Natural killer cell (primary cell): Measurements from ENCODE around the gene APOL1. TPM values are rescaled to one million over a fixed set of nuclear protein-coding genes. Genes with fewer than 3 reads are reported as not detected.

Experiments
- ATAC-seq, 3 donors: fragments of 150-1000 bp in 2 of 3; fragments of 200-7000 bp in 1 of 3; cut with Tn5 transposase; 1 replicate in 1 of 3; 2 replicates in 2 of 3; pipeline ENCODE4 v1.10.0; 2021; ENCODE audit warnings: mild to moderate bottlenecking in 2 of 3, moderate library complexity in 2 of 3
- DNase-seq, 2 donors: peaks; one replicate each; pipeline versions ENCODE4 v3.0.0 to v3.0.0-alpha.2; 2013 to 2021; ENCODE audit warnings: mixed read lengths in 1 of 2
- H3K27ac ChIP-seq: one replicate; pipeline ENCODE4 v1.5.1; 2013; ENCODE audit warnings: mild to moderate bottlenecking, low read length
- H3K27me3 ChIP-seq: one replicate; pipeline ENCODE4 v1.6.1; 2013; ENCODE audit warnings: low read length; ENCODE audit not compliant: control insufficient read depth, insufficient read depth
- H3K36me3 ChIP-seq: one replicate; pipeline ENCODE4 v1.6.1; 2013; ENCODE audit warnings: low read length; ENCODE audit not compliant: control insufficient read depth, insufficient read depth
- H3K4me1 ChIP-seq: one replicate; pipeline ENCODE4 v1.6.1; 2013; ENCODE audit warnings: low read length; ENCODE audit not compliant: control insufficient read depth, insufficient read depth
- H3K4me3 ChIP-seq: one replicate; pipeline ENCODE4 v1.5.1; 2013; ENCODE audit warnings: low read length
- H3K9me3 ChIP-seq: one replicate; pipeline ENCODE4 v1.6.1; 2013; ENCODE audit warnings: low read length; ENCODE audit not compliant: control insufficient read depth, insufficient read depth
- H3K27ac Mint-ChIP-seq, 2 donors: one replicate each; pipeline ENCODE4 v1.8.0; 2022; ENCODE audit warnings: mild to moderate bottlenecking in 2 of 2, mixed read lengths in 2 of 2, moderate library complexity in 1 of 2
- H3K27me3 Mint-ChIP-seq, 2 donors: one replicate each; pipeline ENCODE4 v1.8.0; 2022; ENCODE audit warnings: low read depth in 2 of 2, mixed read lengths in 2 of 2
- H3K36me3 Mint-ChIP-seq: one replicate; pipeline ENCODE4 v1.8.0; 2022; ENCODE audit warnings: mixed read lengths
- H3K4me1 Mint-ChIP-seq, 2 donors: one replicate each; pipeline ENCODE4 v1.8.0; 2022; ENCODE audit warnings: mixed read lengths in 2 of 2
- H3K4me3 Mint-ChIP-seq: one replicate; pipeline ENCODE4 v1.8.0; 2022; ENCODE audit warnings: mild to moderate bottlenecking, moderate library complexity, mixed read lengths
- H3K9me3 Mint-ChIP-seq, 2 donors: one replicate each; pipeline ENCODE4 v1.8.0; 2022; ENCODE audit warnings: mixed read lengths in 2 of 2
- CTCF ChIP-seq: fragments of 200-600 bp; IDR thresholded peaks from one replicate; pipeline ENCODE4 v1.8.0; 2022; ENCODE audit warnings: antibody characterized with exemption
- WGBS: methylation state at CpG from one replicate; pipeline ENCODE4 v1.1.7; 2013; ENCODE audit warnings: missing lambda C conversion rate; ENCODE audit not compliant: insufficient coverage; 5-methylcytosine and 5-hydroxymethylcytosine counted together
- intact Hi-C: fragments of 100-400 bp; cut with micrococcal nuclease; formaldehyde crosslinking; loops from one replicate; pipeline ENCODE4 v1.14.2; 2022
- total RNA-seq, 4 donors: library from RNA; stranded (reverse); fragments of 120-200 nt in 1 of 4; gene quantifications; one replicate each; pipeline versions ENCODE4 v1.2.3 to v1.2.4, GENCODE V29; 2013 to 2022

The APOL1 gene
- total RNA-seq, 3 donors from 2014 or later (not counting 1 experiment from before 2014, with no cell fraction given): 39.5 to 51.2 (median 49.6) TPM

- H3K27ac ChIP-seq: no peak overlapping the region
- no peak overlapping the region for H3K4me3 ChIP-seq
- H3K4me3 Mint-ChIP-seq: peak overlapping the region; percentile 51
- H3K36me3 ChIP-seq: peaks cover 57% of the 10 kb centered on the region
- no peaks in the 10 kb centered on the region for H3K9me3 Mint-ChIP-seq
- intact Hi-C loops: loop anchor here (5.0 kb wide), 2 partner anchors 42 to 73 kb away; partner anchors contain the start of gene APOL3
- 93% methylated on average over 2 of the region's 2 CpGs for WGBS
- ATAC-seq (no peak), DNase-seq (no peak)
- H3K27ac Mint-ChIP-seq: peak overlapping the region; percentile 98
- H3K27me3 ChIP-seq: no peaks in the 10 kb centered on the region
- peaks cover 41% of the 10 kb centered on the region for H3K4me1 ChIP-seq
- no peaks in the 10 kb centered on the region for H3K9me3 ChIP-seq
- peaks cover 11% of the 10 kb centered on the region for H3K36me3 Mint-ChIP-seq
- peaks cover 68 to 83% of the 10 kb centered on the region in 2 donors for H3K4me1 Mint-ChIP-seq
- TF ChIP-seq CTCF: no peak
- H3K27me3 Mint-ChIP-seq: no peaks in the 10 kb centered on the region
These were observed 18.0 kb upstream of the APOL1 start for GRCh38 chr22:36234919-36235318.

- Histone ChIP-seq H3K27me3 (no peaks in the 10 kb centered on the region), H3K4me3 (no peak overlapping the region), H3K36me3 (peaks cover 51% of the 10 kb centered on the region), H3K4me1 (peaks cover 43% of the 10 kb centered on the region), H3K9me3 (no peaks in the 10 kb centered on the region), H3K27ac (no peak overlapping the region)
- ATAC-seq: no peak
- Mint-ChIP-seq H3K4me1 (peaks cover 71 to 81% of the 10 kb centered on the region in 2 donors), H3K9me3 (no peaks in the 10 kb centered on the region), H3K27me3 (no peaks in the 10 kb centered on the region), H3K36me3 (peaks cover 11% of the 10 kb centered on the region), H3K27ac (peak overlapping the region; percentile 98), H3K4me3 (peak overlapping the region; percentile 51)
- no peak for TF ChIP-seq CTCF
- DNase-seq: no peak
- intact Hi-C loops: loop anchor here (5.0 kb wide), 2 partner anchors 42 to 73 kb away; partner anchors contain the start of gene APOL3
- 92% methylated on average over 3 of the region's 3 CpGs for WGBS
These were observed 17.3 kb upstream of the APOL1 start for GRCh38 chr22:36235585-36235984.

GRCh38 chr22:36236388-36237319, 16.3 kb upstream of the APOL1 start:
- H3K27ac ChIP-seq: peak overlapping the region; percentile 95

More at GRCh38 chr22:36236388-36237319, 16.3 kb upstream of the APOL1 start:
- ATAC-seq (no peak), DNase-seq (no peak)
- Histone ChIP-seq H3K4me3 (no peak overlapping the region), H3K27me3 (no peaks in the 10 kb centered on the region), H3K4me1 (peaks cover 43% of the 10 kb centered on the region), H3K36me3 (peaks cover 41% of the 10 kb centered on the region), H3K9me3 (no peaks in the 10 kb centered on the region)
- Mint-ChIP-seq H3K9me3 (no peaks in the 10 kb centered on the region), H3K4me1 (peaks cover 71 to 76% of the 10 kb centered on the region in 2 donors), H3K4me3 (peak overlapping the region; percentile 51), H3K27ac (peak overlapping the region; percentile 98), H3K36me3 (peaks cover 11% of the 10 kb centered on the region), H3K27me3 (no peaks in the 10 kb centered on the region)
- TF ChIP-seq CTCF: no peak
- intact Hi-C loops: loop anchor here (5.0 kb wide), 2 partner anchors 41 to 74 kb away; partner anchors contain the start of gene APOL3
- 91% methylated on average over 14 of the region's 14 CpGs for WGBS
